ENCODE results near the gene HIKESHI.

HIKESHI gene, protein sequence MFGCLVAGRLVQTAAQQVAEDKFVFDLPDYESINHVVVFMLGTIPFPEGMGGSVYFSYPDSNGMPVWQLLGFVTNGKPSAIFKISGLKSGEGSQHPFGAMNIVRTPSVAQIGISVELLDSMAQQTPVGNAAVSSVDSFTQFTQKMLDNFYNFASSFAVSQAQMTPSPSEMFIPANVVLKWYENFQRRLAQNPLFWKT

DNA sequence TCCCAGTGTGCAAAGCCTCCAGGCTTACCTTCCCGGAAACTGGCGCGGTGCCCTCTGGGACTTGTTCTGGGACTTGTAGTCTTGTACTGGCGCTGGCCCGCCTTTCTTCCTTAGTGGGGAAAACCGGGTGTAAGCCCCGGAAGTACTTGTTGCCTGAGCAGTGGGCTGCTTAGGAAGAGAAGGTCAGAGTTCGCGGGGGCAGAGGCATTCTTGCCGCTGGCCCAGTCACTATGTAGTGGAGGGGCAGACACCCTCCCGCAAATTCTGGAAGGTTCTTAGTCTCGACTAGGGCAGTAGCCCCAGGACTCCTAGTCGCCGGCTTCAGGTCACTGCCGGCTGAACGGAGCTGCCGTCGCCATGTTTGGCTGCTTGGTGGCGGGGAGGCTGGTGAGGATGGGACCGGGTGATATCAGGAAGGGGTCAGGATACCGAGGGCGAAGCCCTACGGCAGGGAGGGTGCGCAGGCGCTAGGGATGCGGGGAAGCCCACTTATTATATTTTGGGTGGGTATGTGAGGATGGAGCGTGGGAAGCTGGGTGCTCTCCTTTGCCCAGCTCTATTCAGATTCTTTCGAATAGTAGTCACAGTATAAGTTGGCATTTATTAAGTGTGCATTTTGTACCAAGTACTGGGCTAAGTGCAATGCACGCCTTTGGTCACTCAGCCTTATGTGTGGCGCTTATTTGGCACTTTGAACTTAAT, at the start of gene HIKESHI:
TSS of gene HIKESHI (plus strand) at position 149 of the 702 bp plus-strand sequence. CDS start at position 358, 209 bp downstream.
- TF ChIP-seq, protein P1, sequence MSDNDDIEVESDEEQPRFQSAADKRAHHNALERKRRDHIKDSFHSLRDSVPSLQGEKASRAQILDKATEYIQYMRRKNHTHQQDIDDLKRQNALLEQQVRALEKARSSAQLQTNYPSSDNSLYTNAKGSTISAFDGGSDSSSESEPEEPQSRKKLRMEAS (IDR thresholded peaks at IDR 0.05): peak; percentile 46; the same call in 1 of the 2 replicates
- TF ChIP-seq ZBTB7A (IDR thresholded peaks at IDR 0.05; ENCODE audit: low read depth): peak; percentile 79
- peak; percentile 45; the same call in 1 of the 2 replicates for TF ChIP-seq FOXM1 (IDR thresholded peaks at IDR 0.05; ENCODE audit: borderline replicate concordance, low read depth)
- TF ChIP-seq, protein P2, sequence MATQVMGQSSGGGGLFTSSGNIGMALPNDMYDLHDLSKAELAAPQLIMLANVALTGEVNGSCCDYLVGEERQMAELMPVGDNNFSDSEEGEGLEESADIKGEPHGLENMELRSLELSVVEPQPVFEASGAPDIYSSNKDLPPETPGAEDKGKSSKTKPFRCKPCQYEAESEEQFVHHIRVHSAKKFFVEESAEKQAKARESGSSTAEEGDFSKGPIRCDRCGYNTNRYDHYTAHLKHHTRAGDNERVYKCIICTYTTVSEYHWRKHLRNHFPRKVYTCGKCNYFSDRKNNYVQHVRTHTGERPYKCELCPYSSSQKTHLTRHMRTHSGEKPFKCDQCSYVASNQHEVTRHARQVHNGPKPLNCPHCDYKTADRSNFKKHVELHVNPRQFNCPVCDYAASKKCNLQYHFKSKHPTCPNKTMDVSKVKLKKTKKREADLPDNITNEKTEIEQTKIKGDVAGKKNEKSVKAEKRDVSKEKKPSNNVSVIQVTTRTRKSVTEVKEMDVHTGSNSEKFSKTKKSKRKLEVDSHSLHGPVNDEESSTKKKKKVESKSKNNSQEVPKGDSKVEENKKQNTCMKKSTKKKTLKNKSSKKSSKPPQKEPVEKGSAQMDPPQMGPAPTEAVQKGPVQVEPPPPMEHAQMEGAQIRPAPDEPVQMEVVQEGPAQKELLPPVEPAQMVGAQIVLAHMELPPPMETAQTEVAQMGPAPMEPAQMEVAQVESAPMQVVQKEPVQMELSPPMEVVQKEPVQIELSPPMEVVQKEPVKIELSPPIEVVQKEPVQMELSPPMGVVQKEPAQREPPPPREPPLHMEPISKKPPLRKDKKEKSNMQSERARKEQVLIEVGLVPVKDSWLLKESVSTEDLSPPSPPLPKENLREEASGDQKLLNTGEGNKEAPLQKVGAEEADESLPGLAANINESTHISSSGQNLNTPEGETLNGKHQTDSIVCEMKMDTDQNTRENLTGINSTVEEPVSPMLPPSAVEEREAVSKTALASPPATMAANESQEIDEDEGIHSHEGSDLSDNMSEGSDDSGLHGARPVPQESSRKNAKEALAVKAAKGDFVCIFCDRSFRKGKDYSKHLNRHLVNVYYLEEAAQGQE (IDR thresholded peaks at IDR 0.05; ENCODE audit: low read depth): no peak
- TF ChIP-seq, protein P3, sequence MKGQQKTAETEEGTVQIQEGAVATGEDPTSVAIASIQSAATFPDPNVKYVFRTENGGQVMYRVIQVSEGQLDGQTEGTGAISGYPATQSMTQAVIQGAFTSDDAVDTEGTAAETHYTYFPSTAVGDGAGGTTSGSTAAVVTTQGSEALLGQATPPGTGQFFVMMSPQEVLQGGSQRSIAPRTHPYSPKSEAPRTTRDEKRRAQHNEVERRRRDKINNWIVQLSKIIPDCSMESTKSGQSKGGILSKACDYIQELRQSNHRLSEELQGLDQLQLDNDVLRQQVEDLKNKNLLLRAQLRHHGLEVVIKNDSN (IDR thresholded peaks at IDR 0.05): no peak
- TF ChIP-seq CREB1 (IDR thresholded peaks at IDR 0.05; ENCODE audit: low read depth): no peak
- no peak; the same call in 1 of the 2 replicates for TF ChIP-seq CEBPB (IDR thresholded peaks at IDR 0.05)
- TF ChIP-seq EGR1 (IDR thresholded peaks at IDR 0.05): peak; percentile 71; the same call in 1 of the 2 replicates
- TF ChIP-seq YY1 (IDR thresholded peaks at IDR 0.05; ENCODE audit: low read depth): peak; percentile 87
- TF ChIP-seq TCF12 (IDR thresholded peaks at IDR 0.05; ENCODE audit: low read depth): peak; percentile 81
- TF ChIP-seq EP300 (IDR thresholded peaks at IDR 0.05; ENCODE audit: borderline replicate concordance): peak; percentile 32; the same call in 1 of the 2 replicates
- TF ChIP-seq TAF1 (IDR thresholded peaks at IDR 0.05; ENCODE audit: low read depth): peak; percentile 86
- TF ChIP-seq RAD21 (IDR thresholded peaks at IDR 0.05; ENCODE audit: low read depth): no peak
- TF ChIP-seq TEAD4 (IDR thresholded peaks at IDR 0.05): no peak
- peak; percentile 60; the same call in 1 of the 2 replicates for TF ChIP-seq NFIC (IDR thresholded peaks at IDR 0.05)

DNA sequence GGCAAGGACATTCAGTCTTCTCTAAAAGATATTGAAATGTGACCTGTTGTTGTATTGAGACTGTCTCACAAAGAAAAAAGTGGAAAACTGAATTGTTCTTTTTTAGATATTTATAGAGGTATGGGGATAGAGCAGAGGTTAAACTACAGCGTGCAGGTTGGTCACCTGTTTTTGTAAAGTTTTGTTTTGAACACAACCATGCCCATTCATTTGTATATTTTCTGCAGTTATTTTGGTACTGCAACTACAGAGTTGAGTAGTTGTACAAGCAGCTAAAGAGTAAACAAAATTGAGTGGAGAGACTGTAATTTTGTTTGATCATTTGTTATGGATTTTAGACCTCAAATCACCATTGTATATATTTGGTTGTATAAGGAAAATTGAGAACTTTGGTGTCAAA, 46.1 kb upstream of the HIKESHI start:
- TF ChIP-seq RAD21 (IDR thresholded peaks at IDR 0.05; ENCODE audit: low read depth) (no peak), TAF1 (IDR thresholded peaks at IDR 0.05; ENCODE audit: low read depth) (no peak)
- TF ChIP-seq, protein P2 (IDR thresholded peaks at IDR 0.05; ENCODE audit: low read depth): no peak

DNA sequence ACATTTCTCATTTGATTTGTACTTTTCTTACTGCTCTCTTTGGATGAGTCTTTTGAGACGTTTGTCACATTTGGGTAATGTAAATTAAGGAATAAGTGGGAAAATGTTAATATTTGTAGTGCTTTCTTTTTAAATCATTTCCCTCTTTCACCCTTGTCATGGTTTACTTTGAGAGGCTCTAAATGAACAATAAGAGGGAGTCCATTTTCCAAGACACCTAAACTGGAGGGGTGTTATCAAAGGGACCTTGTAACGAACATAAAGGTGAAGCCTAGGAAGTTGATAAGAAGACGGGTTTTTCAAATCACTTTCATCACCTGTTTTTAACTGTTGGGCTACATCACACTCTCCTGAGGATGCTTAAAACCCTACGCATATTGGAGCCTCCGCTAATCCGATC, 45.4 kb upstream of the HIKESHI start:
- no peak for TF ChIP-seq YY1 (IDR thresholded peaks at IDR 0.05; ENCODE audit: low read depth)

DNA sequence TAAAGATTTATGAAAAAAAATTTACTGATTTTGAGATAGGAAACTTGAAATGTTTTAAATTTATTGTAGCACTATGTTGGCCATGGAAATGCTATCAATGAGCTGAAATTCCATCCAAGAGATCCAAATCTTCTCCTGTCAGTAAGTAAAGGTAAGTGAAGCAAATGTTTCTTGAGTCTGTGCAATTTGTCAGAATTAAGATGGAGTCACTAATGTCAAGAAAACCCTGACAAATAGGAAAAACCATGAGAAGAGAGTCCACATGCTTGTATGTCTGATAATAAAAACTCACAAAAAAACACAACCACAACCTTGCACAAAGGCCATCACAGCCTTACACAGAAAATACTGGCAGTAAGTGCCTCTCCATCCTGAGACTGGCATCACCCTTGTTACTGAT, 44.6 kb upstream of the HIKESHI start:
- TF ChIP-seq RAD21 (IDR thresholded peaks at IDR 0.05; ENCODE audit: low read depth) (no peak), YY1 (IDR thresholded peaks at IDR 0.05; ENCODE audit: low read depth) (no peak), FOXM1 (IDR thresholded peaks at IDR 0.05; ENCODE audit: borderline replicate concordance, low read depth) (no peak), CREB1 (IDR thresholded peaks at IDR 0.05; ENCODE audit: low read depth) (no peak), EGR1 (IDR thresholded peaks at IDR 0.05) (no peak), EP300 (IDR thresholded peaks at IDR 0.05; ENCODE audit: borderline replicate concordance) (no peak), ZBTB7A (IDR thresholded peaks at IDR 0.05; ENCODE audit: low read depth) (no peak), TCF12 (IDR thresholded peaks at IDR 0.05; ENCODE audit: low read depth) (no peak), TAF1 (IDR thresholded peaks at IDR 0.05; ENCODE audit: low read depth) (no peak), NFIC (IDR thresholded peaks at IDR 0.05) (no peak), TEAD4 (IDR thresholded peaks at IDR 0.05) (no peak), CEBPB (IDR thresholded peaks at IDR 0.05) (no peak)
- TF ChIP-seq, protein P3 (IDR thresholded peaks at IDR 0.05): no peak
- TF ChIP-seq, protein P1 (IDR thresholded peaks at IDR 0.05): no peak
- TF ChIP-seq, protein P2 (IDR thresholded peaks at IDR 0.05; ENCODE audit: low read depth): no peak
